ENCODE data around the gene KRT33B. TPM values are rescaled to one million over a fixed set of nuclear protein-coding genes. Genes with fewer than 3 reads are reported as not detected.

The KRT33B gene
- total RNA-seq, 1 experiment from 2014 or later = not detected

GRCh38 chr17:41383690-41384089 is 14.1 kb upstream of the KRT33B start:
- H3K4me2 ChIP-seq (ENCODE audit: insufficient read depth, insufficient read length, low read length) = no peak overlapping the region
- no peak overlapping the region for H3K9ac ChIP-seq (ENCODE audit: extremely low read depth, insufficient read length, low read length)
- H3K27me3 ChIP-seq (ENCODE audit: insufficient read depth, low read length) = no peaks in the 10 kb centered on the region
- H4K8ac ChIP-seq (replicated peaks; ENCODE audit: insufficient read length, low read depth, low read length) = no peak overlapping the region
- H3K23me2 ChIP-seq (ENCODE audit: insufficient read length, low read depth, low read length, poor library complexity, severe bottlenecking) = no peaks in the 10 kb centered on the region
- Mint-ChIP-seq H3K4me1 (peaks cover 0 to 5% of the 10 kb centered on the region in 2 experiments; a peak in 1 of 4 replicates), H3K4me3 (no peak overlapping the region), H3K27ac (no peak overlapping the region), H3K27me3 (ENCODE audit: low read depth) (peaks cover 9% of the 10 kb centered on the region), H3K9me3 (peaks cover 0 to 11% of the 10 kb centered on the region in 2 experiments; a peak in 3 of 5 replicates), H3K36me3 (ENCODE audit: insufficient read depth in 1 of 3, low read depth in 3 of 3) (0 out of 7 replicates have a peak, but pooled peaks cover 0 to 2% (median 0%) of the 10 kb centered on the region in 3 experiments)
- H3K27ac ChIP-seq (ENCODE audit: insufficient read length, low read depth, low read length) = no peak overlapping the region
- H2BK5ac ChIP-seq (ENCODE audit: insufficient read length, low read length) = no peak overlapping the region
- H3K79me2 ChIP-seq (ENCODE audit: insufficient read depth, low read length) = no peaks in the 10 kb centered on the region
- no peak overlapping the region for H2AK5ac ChIP-seq (ENCODE audit: insufficient read length, low read length)
- H3K56ac ChIP-seq (ENCODE audit: insufficient read length, low read depth, low read length) = no peak overlapping the region
- no peak overlapping the region for H2BK20ac ChIP-seq (ENCODE audit: low read depth, low read length, poor library complexity, severe bottlenecking)
- no peak overlapping the region for H3K23ac ChIP-seq (ENCODE audit: insufficient read length, low read depth, low read length)
- WGBS (ENCODE audit: extremely low coverage, insufficient read length, low lambda C conversion rate) = no CpG with 5 or more reads among the region's 1 CpG
- no peak overlapping the region for H3K18ac ChIP-seq (ENCODE audit: insufficient read length, low read depth, low read length)
- no peaks in the 10 kb centered on the region for H3K4me1 ChIP-seq (ENCODE audit: insufficient read depth, low read length)
- no peak overlapping the region for H4K5ac ChIP-seq (ENCODE audit: insufficient read length, low read depth, low read length)
- H2BK12ac ChIP-seq (ENCODE audit: insufficient read length, low read depth, low read length) = no peak overlapping the region
- H3T11ph ChIP-seq (ENCODE audit: low read length) = no peak overlapping the region
- H4K91ac ChIP-seq (ENCODE audit: insufficient read length, low read depth, low read length) = no peak overlapping the region
- no peak for TF ChIP-seq CTCF (conservative IDR thresholded peaks at IDR 0.05)
- H3K9me3 ChIP-seq (ENCODE audit: control insufficient read depth, low read depth, low read length) = no peaks in the 10 kb centered on the region
- no peak overlapping the region for H2AFZ ChIP-seq (ENCODE audit: low read length)
- no peaks in the 10 kb centered on the region for H3K79me1 ChIP-seq (ENCODE audit: insufficient read depth, low read depth, low read length, poor library complexity, severe bottlenecking)
- H3K4ac ChIP-seq (ENCODE audit: low read depth, low read length) = no peak overlapping the region
- no peaks in the 10 kb centered on the region for H4K20me1 ChIP-seq (ENCODE audit: control insufficient read depth, insufficient read depth, insufficient read length)
- H2BK15ac ChIP-seq (ENCODE audit: low read depth, low read length) = no peak overlapping the region
- no peak overlapping the region for H3K14ac ChIP-seq (ENCODE audit: insufficient read depth, low read length)
- no peak for DNase-seq
- H2BK120ac ChIP-seq (ENCODE audit: low read depth, low read length, poor library complexity, severe bottlenecking) = no peak overlapping the region

Data from H9 (cell line).